ENCODE data around the gene LCAT. TPM values are rescaled to one million over a fixed set of nuclear protein-coding genes. Genes with fewer than 3 reads are reported as not detected.
A peak's percentile ranks its signal among the peaks of the same experiment; 100 is the strongest.

Gene LCAT
- total and polyA plus RNA-seq, 9 of the 15 experiments (the other 6 are each of a cell fraction or from before 2014, with no cell fraction given): 0.46 to 21.0 (median 5.0) TPM

DNA sequence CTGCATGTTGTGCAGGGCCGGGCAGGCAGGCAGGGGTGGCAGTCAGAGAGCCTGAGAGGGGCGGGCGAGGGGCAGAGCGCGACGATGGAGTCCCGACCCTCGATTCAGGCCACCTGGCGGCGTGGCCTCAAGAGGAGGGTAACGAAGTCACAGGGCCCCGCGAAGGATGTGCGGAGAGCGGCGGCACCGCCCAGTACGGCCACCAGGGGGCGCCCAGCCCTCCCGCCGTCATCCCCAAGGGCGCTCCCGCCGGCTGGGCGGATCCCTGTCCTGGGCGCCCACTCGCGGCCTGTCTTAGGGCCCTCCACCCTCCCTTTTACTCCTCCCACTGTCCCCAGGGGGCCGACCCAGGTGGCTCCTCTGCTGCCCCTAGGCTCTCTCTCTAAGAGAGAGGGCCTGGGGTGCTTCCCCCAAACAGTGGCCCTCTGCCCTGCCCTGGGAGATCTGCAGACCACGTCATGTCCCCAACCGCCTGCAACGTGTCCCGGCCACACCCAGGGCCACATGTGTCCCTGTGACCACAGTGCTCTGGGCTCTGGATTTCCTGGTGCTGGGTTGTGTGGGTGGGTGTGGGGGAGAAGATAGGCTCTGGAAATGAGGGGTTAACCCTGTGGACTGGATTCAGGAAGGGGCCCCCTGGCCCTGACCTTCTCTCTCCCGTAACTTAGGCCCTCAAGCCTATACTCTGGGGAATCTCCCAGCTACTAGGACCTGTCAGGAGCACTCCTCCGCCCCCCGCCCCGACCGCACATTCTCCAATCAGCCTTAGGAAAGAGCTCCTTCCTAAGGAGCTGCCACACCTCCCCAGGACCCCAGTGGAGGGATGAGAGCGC lies 49.5 kb upstream of the LCAT start (continued):
- TF ChIP-seq TSC22D4 (tag; IDR thresholded peaks at IDR 0.05) (no peak), TARDBP (IDR thresholded peaks at IDR 0.05) (peak; percentile 94), PRMT5 (CRISPR knock-in tag; IDR thresholded peaks at IDR 0.05) (no peak), MTA3 (IDR thresholded peaks at IDR 0.05; ENCODE audit: borderline replicate concordance) (peak; percentile 82; the same call in 1 of the 2 replicates), ZNF124 (CRISPR knock-in tag; IDR thresholded peaks at IDR 0.05) (no peak), ETV6 (IDR thresholded peaks at IDR 0.05; ENCODE audit: borderline replicate concordance in 1 of 2, low read depth in 2 of 2, low read length in 1 of 2) (no peak), ETV6 (CRISPR knock-in tag; IDR thresholded peaks at IDR 0.05; ENCODE audit: borderline replicate concordance) (no peak), POU5F1 (IDR thresholded peaks at IDR 0.05; ENCODE audit: borderline replicate concordance, low read depth, low read length, partially characterized antibody) (no peak), ATF1 (CRISPR knock-in tag; IDR thresholded peaks at IDR 0.05) (0 out of 2 replicates have a peak, but pooled peaks have one; percentile 44), ATF1 (tag; IDR thresholded peaks at IDR 0.05) (peak; percentile 93), BRF1 (IDR thresholded peaks at IDR 0.05; ENCODE audit: borderline replicate concordance, extremely low read depth, insufficient read length) (no peak), SRSF3 (IDR thresholded peaks at IDR 0.05; ENCODE audit: insufficient read depth, low read length) (no peak), ZBED1 (IDR thresholded peaks at IDR 0.05) (no peak), KLF6 (CRISPR knock-in tag; IDR thresholded peaks at IDR 0.05; ENCODE audit: borderline replicate concordance) (peak; percentile 92), TGIF2 (CRISPR knock-in tag; IDR thresholded peaks at IDR 0.05) (peak; percentile 87; the same call in 1 of the 2 replicates), HMGN3 (IDR thresholded peaks at IDR 0.05; ENCODE audit: borderline replicate concordance, extremely low read depth, insufficient read length, low read depth, low read length) (peak; percentile 74), NRF1 (conservative IDR thresholded peaks at IDR 0.05 in 1 of 2, IDR thresholded peaks at IDR 0.05 in 1 of 2) (peak; percentile 23 to 31; a peak in 1 of 4 replicates), ZBTB33 (CRISPR knock-in tag; IDR thresholded peaks at IDR 0.05) (peak; percentile 73), TCF7L2 (IDR thresholded peaks at IDR 0.05; ENCODE audit: low read depth, low read length) (no peak), STAG1 (CRISPR knock-in tag; IDR thresholded peaks at IDR 0.05; ENCODE audit: borderline replicate concordance) (0 out of 2 replicates have a peak, but pooled peaks have one; percentile 2), HDAC2 (IDR thresholded peaks at IDR 0.05) (peak; percentile 86; the same call in 1 of the 2 replicates), ZNF175 (CRISPR knock-in tag; IDR thresholded peaks at IDR 0.05; ENCODE audit: low read depth) (no peak)
- TF ChIP-seq, protein P1, sequence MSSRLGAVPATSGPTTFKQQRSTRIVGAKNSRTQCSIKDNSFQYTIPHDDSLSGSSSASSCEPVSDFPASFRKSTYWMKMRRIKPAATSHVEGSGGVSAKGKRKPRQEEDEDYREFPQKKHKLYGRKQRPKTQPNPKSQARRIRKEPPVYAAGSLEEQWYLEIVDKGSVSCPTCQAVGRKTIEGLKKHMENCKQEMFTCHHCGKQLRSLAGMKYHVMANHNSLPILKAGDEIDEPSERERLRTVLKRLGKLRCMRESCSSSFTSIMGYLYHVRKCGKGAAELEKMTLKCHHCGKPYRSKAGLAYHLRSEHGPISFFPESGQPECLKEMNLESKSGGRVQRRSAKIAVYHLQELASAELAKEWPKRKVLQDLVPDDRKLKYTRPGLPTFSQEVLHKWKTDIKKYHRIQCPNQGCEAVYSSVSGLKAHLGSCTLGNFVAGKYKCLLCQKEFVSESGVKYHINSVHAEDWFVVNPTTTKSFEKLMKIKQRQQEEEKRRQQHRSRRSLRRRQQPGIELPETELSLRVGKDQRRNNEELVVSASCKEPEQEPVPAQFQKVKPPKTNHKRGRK (tag; IDR thresholded peaks at IDR 0.05): no peak
- TF ChIP-seq, protein P2, sequence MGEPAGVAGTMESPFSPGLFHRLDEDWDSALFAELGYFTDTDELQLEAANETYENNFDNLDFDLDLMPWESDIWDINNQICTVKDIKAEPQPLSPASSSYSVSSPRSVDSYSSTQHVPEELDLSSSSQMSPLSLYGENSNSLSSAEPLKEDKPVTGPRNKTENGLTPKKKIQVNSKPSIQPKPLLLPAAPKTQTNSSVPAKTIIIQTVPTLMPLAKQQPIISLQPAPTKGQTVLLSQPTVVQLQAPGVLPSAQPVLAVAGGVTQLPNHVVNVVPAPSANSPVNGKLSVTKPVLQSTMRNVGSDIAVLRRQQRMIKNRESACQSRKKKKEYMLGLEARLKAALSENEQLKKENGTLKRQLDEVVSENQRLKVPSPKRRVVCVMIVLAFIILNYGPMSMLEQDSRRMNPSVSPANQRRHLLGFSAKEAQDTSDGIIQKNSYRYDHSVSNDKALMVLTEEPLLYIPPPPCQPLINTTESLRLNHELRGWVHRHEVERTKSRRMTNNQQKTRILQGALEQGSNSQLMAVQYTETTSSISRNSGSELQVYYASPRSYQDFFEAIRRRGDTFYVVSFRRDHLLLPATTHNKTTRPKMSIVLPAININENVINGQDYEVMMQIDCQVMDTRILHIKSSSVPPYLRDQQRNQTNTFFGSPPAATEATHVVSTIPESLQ (CRISPR knock-in tag; IDR thresholded peaks at IDR 0.05): no peak
